DMS 273 (cell line): ENCODE results near the gene ACE.

Experiments
- DNase-seq: peaks from one replicate; lab custom pipeline; 2025; ENCODE audit not compliant: unreplicated experiment; lab: John Stamatoyannopoulos, UW

ACE gene

GRCh38 chr17:63474586-63475460 lies 2.0 kb upstream of the ACE start:
- no peak for DNase-seq

DNA sequence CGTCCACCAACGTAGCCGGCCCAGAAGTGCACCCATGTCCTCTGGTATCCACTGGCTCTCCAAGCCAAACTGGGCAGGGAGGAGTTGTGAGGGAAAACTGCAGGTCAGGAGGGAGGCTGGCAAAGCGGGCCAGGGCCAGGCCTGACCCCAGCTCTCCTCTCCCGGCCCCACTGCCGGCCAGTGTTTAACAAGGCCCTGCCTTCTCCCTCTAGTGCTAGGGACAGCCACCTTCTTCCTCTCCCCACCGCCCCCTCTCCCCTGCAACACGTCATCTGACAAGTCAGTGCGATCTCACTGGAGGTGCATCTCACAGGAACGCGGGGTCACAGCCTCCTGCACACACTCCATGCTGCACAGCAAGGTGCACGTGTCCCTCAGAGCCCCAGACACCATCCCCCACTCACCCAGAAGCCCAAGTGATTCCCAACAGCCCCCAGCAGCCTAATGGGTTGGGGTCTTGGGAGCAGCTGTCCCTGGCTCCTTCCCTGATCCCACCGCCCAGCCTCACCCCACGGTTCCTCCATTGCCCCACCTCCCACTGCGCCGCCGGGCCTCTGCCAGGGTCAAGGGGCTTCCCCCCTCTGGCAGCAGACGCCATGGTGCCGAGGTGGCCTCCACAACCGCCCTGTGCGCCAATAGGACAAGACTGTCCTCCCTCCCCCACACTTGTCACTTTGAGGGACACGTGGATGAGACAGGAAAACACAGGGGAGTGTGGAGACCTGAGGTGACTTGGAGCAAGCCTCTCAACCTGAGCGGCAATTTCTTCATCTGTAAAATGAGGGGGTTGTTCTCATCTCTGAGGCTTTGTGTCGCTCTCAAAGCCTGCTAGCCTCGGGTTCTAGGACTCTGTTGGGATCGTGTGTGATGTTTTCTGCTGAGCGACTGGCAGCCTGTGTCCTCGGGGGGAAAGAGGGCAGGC lies 1.1 kb upstream of the ACE start:
- no peak for DNase-seq

GRCh38 chr17:63476459-63476853 lies 405 bp upstream of the ACE start:
- no peak for DNase-seq

DNA sequence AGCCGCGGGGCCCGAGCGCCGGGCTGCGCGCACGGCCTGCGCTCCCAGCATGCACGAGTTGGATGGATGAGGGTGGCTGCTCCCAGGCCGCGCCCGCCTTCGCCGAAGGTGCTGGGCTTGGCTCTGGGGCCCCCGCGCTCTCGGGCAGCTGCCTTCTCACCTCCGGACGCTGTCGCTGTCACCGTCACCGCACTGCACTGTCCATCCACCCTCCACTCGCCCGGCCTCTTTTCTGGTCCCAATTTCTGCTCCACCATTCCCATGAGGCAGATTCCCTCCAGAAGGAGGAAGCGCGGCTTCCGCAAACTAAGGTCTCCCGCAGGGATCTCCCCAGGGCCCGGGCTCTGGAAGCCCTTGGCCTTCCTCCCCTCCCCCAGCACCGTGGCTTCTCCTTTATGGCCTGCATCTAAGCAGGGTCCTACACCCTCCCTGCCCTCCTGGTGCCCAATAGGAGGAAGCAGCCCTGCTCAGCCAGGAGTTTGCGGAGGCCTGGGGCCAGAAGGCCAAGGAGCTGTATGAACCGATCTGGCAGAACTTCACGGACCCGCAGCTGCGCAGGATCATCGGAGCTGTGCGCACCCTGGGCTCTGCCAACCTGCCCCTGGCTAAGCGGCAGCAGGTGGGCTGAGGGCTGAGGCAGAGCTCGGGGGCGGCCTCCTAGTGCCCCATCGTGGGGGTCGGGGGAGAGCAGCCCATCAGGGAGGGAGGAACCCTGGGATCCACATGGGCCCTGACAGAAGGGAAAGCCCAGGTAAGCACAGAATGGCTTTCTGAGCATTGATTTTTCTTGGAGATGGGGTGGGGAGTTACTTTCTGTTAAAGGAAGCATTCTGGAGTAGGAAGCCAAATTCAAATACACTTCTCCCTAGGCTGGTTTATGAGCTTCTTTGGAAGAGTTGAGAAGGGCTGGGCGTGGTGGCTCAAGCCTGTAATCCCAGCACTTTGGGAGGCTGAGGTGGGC lies 899 bp downstream of the ACE start:
- peak; percentile 81 for DNase-seq

DNA sequence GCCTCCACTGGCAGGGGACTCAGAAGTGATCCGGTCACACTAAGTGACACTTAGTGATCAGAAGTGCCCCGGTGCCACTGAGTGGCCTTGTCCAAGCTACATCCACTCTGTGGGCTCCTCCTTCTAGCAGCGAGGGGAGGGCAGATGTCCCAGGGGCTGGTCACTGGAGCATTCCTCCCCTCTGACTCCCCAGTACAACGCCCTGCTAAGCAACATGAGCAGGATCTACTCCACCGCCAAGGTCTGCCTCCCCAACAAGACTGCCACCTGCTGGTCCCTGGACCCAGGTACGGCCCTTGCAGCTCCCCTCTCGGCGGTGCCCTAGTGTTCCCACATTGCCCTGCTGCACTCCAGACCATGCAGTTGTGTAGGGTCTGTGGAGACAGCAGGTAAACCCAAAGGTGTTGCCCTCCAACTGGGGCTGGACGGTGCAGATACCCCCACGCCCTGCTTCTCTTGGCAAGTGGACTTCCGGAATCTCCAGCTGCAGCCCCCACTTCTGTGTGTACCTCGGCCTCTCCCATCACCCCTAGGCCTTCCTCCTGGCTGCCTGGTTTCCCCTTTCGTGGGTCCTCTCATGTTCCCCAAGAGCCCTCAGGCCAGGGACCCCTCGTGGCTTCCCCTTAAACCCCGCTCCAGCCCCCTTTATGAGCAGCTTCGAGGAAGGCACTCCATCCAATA lies 2.1 kb downstream of the ACE start:
- peak; percentile 87 for DNase-seq

DNA sequence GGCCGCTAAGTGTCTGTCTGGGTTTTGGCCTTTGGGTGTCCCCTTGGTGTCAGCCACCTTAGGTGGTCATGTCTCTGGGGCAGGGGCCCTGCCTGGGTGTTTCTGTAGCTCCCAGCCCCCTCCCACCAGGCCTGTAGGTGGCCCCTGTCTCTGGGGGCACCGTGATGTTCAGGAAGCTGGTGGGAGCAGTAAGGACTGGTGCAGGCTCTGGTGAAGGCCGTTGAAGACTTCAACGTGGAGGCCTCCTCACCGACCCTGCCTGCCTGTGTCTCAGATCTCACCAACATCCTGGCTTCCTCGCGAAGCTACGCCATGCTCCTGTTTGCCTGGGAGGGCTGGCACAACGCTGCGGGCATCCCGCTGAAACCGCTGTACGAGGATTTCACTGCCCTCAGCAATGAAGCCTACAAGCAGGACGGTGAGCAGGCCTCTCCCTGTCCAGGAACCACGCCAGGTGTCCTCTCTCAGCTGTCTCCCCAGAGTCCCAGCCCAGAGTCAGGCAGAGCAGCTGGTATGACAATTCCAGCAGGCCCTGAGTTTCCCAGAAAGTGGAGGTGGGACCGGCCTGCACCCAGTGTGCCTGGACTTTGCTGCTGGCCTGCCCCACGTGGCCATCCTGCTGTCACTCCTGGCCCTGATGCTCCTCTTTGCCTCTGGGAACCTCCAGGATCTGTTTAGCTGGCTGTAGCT lies 2.8 kb downstream of the ACE start:
- DNase-seq = peak; percentile 60

GRCh38 chr17:63480192-63480784 lies 3.4 kb downstream of the ACE start:
- no peak for DNase-seq

GRCh38 chr17:63480826-63481487 lies 4.1 kb downstream of the ACE start:
- DNase-seq = peak; percentile 84

DNA sequence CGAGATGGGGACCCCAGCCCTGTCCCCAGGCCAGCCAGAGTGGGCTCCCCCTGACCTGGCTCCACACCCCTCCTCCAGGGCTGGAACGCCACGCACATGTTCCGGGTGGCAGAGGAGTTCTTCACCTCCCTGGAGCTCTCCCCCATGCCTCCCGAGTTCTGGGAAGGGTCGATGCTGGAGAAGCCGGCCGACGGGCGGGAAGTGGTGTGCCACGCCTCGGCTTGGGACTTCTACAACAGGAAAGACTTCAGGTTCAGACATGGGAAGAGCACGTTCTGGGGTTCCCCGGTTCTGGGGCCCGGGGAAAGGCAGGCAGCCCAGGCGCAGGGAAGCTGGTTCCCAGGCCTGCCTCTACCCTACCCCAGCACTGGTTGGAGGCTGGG lies 4.6 kb downstream of the ACE start:
- DNase-seq = peak; percentile 35

DNA sequence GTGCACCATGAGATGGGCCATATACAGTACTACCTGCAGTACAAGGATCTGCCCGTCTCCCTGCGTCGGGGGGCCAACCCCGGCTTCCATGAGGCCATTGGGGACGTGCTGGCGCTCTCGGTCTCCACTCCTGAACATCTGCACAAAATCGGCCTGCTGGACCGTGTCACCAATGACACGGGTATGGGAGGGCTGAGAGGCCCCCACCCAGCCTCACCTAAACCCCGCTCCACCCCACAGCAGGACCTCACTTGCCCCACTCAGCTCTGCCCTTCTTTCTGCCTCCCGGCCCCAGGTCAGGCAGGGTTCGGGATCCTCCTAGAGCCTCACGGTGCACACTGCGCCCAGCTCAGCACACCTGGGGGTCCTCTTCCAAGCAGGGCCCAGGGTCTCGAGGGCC lies 5.6 kb downstream of the ACE start:
- no peak for DNase-seq

GRCh38 chr17:63483038-63483437 lies 6.2 kb downstream of the ACE start:
- DNase-seq = no peak

GRCh38 chr17:63483655-63484575 lies 7.1 kb downstream of the ACE start:
- no peak for DNase-seq

DNA sequence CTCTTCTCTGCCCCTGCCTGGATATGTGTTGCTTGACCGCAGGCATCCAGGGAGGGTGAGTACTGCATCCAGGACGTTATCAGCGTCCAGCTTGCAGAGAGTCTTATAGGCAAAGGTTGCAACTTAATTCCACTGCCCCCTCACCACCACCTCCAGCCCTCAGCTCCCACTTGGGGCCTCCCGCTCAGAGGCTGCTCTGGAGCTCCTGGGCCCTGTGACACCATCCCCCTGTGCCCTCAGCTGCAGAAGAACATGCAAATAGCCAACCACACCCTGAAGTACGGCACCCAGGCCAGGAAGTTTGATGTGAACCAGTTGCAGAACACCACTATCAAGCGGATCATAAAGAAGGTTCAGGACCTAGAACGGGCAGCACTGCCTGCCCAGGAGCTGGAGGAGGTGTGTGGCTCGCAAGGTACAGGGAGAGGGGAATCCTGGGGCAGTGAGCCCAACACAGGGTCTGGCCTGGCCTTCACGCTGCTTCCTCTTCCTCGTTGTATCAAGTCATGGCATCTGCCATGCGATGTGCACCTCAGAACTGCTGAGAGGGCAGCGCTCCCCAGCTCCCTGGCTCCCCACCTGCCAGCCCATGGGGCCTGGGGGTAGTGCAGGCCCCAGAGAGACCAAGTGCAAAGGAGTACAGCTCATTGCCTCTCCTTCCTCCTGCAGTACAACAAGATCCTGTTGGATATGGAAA lies 9.6 kb downstream of the ACE start:
- no peak for DNase-seq

DNA sequence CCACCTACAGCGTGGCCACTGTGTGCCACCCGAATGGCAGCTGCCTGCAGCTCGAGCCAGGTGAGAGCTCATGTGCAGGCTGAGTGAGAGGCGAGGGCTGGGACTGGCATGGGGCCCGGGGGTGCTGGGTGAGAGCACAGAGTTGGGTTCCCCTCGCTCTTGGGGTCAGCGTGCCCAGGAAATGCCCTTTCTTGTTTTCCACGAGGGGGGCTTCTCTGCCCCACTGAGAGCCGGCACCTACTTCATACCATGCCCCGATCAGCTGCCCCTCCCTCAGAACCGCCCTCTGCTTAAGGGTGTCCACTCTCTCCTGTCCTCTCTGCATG lies 10.1 kb downstream of the ACE start:
- DNase-seq = no peak

GRCh38 chr17:63488851-63489250 lies 12.0 kb downstream of the ACE start:
- no peak for DNase-seq

- peak; percentile 25 for DNase-seq
These were observed 12.4 kb downstream of the ACE start for GRCh38 chr17:63489291-63489690.

GRCh38 chr17:63490329-63490728 lies 13.5 kb downstream of the ACE start:
- DNase-seq = no peak
